Panc1 (cell line): ENCODE data around the gene GNB1. TPM values are rescaled to one million over a fixed set of nuclear protein-coding genes. Genes with fewer than 3 reads are reported as not detected.
A peak's percentile ranks its signal among the peaks of the same experiment; 100 is the strongest.

Experiments
- ATAC-seq: fragments of 200-7000 bp; cut with Tn5 transposase; 2 replicates; pipeline ENCODE4 v1.9.1; 2020; ENCODE audit warnings: mild to moderate bottlenecking, moderate library complexity
- BruUV-seq: library from RNA; stranded (reverse); fragments of 400-500 nt; replicated peaks from 2 replicates; lab custom pipeline; 2021; lab: Mats Ljungman, UMichigan
- CTCF ChIA-PET: fragments of 300-600 bp; sonication (Branson Sonifier 250); formaldehyde crosslinking; loops from one replicate; lab custom pipeline; 2022; ENCODE audit warnings: antibody characterized with exemption; lab: Charles Lee
- POLR2A ChIA-PET: fragments of 300-600 bp; sonication (Branson Sonifier 250); formaldehyde crosslinking; loops from one replicate; lab custom pipeline; 2022; ENCODE audit warnings: antibody characterized with exemption; lab: Charles Lee
- DNase-seq: peaks from one replicate; pipeline ENCODE4 v3.0.0-alpha.2; 2010; ENCODE audit warnings: low read depth, low spot score
- H3K27ac ChIP-seq: 2 replicates; pipeline ENCODE4 v1.5.1; 2011; ENCODE audit warnings: mild to moderate bottlenecking, low read length, inconsistent platforms
- H3K27me3 ChIP-seq: fragments of 200-500 bp; sonication (Bioruptor generic); 2 replicates; pipeline ENCODE4 v1.6.0; 2014; ENCODE audit warnings: low read length, inconsistent platforms; ENCODE audit not compliant: control insufficient read depth, insufficient read depth
- H3K36me3 ChIP-seq: fragments of 200-500 bp; sonication (Bioruptor generic); 2 replicates; pipeline ENCODE4 v1.5.1; 2014; ENCODE audit warnings: inconsistent platforms, mild to moderate bottlenecking, low read length, moderate library complexity; ENCODE audit not compliant: control insufficient read depth, insufficient read depth
- H3K4me1 ChIP-seq: 2 replicates; pipeline ENCODE4 v1.5.1; 2011; ENCODE audit warnings: inconsistent platforms, mild to moderate bottlenecking, low read length, moderate library complexity; ENCODE audit not compliant: control insufficient read depth, insufficient read depth
- H3K4me3 ChIP-seq, 2 experiments: 2 replicates each; pipeline ENCODE4 v1.5.1; 2011 to 2012; ENCODE audit warnings: low read depth in 2 of 2, low read length in 2 of 2, mild to moderate bottlenecking in 2 of 2, inconsistent platforms in 1 of 2, moderate library complexity in 1 of 2
- H3K9me3 ChIP-seq: fragments of 200-500 bp; sonication (Bioruptor generic); 2 replicates; pipeline ENCODE4 v1.5.1; 2014; ENCODE audit warnings: low read depth, mild to moderate bottlenecking, inconsistent platforms, low read length, moderate library complexity; ENCODE audit not compliant: control insufficient read depth, insufficient read depth
- SIN3A ChIP-seq: IDR thresholded peaks from 2 replicates; pipeline ENCODE4 v1.6.1; 2012; ENCODE audit warnings: low read depth, mild to moderate bottlenecking, low read length, moderate library complexity, borderline replicate concordance; ENCODE audit not compliant: insufficient read depth
- in situ Hi-C: cut with HindIII; loops from 2 replicates; pipeline ENCODE4 v1.10.0; 2016; ENCODE audit warnings: low sequenced_read_pairs, low pct_unique_long_range_greater_than_20kb
- intact Hi-C: fragments of 100-400 bp; cut with micrococcal nuclease; formaldehyde crosslinking; loops from one replicate; pipeline ENCODE4 v1.10.0; 2022; ENCODE audit not compliant: unreplicated experiment
- total RNA-seq: library from RNA; stranded (reverse); gene quantifications from one replicate; pipeline ENCODE4 v1.2.1, GENCODE V29; 2021; ENCODE audit not compliant: unreplicated experiment
- TF ChIP-seq, protein P1 (sequence below), 2 experiments: IDR thresholded peaks; 2 replicates each; pipeline ENCODE4 v1.6.1; 2011 to 2012; ENCODE audit warnings: low read depth in 2 of 2, control low read depth in 1 of 2, low read length in 1 of 2, mild to moderate bottlenecking in 1 of 2, moderate library complexity in 1 of 2; ENCODE audit not compliant: insufficient read depth in 1 of 2

GNB1 gene
- total RNA-seq, 1 experiment from 2014 or later: 499 TPM

DNA sequence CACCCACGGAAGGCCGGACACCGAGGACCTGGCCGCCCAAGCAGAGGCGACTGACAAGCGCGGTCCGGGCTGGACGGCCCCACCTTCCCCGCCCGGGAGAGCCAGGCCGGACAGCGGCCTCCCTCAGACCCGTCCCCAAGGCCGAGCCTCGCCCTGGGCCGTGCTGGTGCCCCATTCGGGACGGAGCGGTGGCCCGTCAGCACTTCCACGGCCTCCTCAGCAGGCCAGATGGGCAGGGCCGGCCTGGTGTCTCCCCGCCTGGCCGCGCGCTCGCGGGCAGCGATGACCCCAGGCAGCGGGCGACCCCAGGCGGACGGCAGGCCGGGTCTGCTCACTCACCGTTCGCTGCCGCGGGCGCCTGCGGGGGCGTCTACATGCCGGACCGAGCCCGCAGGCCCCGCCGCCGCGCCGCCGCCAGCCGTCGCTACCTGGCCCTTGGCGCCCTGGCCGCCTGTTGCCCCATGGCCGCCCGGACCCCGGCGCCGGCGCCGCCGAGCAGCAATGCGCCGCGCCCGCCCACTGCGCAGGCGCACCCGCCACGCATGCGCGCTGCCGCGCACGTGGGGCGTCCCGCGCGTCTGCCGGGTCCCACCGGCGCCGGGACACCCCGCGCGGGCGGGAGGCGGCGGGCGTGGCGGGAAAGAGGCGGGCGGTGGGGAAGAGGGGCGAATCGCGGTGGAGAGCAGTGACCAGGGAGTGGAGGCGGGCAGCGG lies 112.8 kb downstream of the GNB1 start, which contains the start of gene NADK:
TSS of gene NADK (minus strand) at position 521 of the 713 bp plus-strand sequence. CDS start 13,064 bp downstream, outside the sequence.
- CTCF ChIA-PET: no interaction called here
- Histone ChIP-seq H3K27ac (peak within 1 kb of the TSS; percentile 90), H3K36me3 (no peaks in the 10 kb centered on the region), H3K4me1 (peaks cover 38% of the 10 kb centered on the region), H3K9me3 (no peaks in the 10 kb centered on the region), H3K27me3 (no peaks in the 10 kb centered on the region), H3K4me3 (peak within 1 kb of the TSS; percentile 62 to 73)
- TF ChIP-seq, protein P1, sequence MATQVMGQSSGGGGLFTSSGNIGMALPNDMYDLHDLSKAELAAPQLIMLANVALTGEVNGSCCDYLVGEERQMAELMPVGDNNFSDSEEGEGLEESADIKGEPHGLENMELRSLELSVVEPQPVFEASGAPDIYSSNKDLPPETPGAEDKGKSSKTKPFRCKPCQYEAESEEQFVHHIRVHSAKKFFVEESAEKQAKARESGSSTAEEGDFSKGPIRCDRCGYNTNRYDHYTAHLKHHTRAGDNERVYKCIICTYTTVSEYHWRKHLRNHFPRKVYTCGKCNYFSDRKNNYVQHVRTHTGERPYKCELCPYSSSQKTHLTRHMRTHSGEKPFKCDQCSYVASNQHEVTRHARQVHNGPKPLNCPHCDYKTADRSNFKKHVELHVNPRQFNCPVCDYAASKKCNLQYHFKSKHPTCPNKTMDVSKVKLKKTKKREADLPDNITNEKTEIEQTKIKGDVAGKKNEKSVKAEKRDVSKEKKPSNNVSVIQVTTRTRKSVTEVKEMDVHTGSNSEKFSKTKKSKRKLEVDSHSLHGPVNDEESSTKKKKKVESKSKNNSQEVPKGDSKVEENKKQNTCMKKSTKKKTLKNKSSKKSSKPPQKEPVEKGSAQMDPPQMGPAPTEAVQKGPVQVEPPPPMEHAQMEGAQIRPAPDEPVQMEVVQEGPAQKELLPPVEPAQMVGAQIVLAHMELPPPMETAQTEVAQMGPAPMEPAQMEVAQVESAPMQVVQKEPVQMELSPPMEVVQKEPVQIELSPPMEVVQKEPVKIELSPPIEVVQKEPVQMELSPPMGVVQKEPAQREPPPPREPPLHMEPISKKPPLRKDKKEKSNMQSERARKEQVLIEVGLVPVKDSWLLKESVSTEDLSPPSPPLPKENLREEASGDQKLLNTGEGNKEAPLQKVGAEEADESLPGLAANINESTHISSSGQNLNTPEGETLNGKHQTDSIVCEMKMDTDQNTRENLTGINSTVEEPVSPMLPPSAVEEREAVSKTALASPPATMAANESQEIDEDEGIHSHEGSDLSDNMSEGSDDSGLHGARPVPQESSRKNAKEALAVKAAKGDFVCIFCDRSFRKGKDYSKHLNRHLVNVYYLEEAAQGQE (IDR thresholded peaks at IDR 0.05; ENCODE audit: insufficient read depth in 1 of 2, low read depth in 2 of 2, low read length in 1 of 2): 0 out of 4 replicates have a peak, but pooled peaks of 1 of the 2 experiments have one; percentile 3
- TF ChIP-seq SIN3A: no peak
- no peak for DNase-seq
- in situ Hi-C loops: no loop called here
- intact Hi-C loops: no loop called here
- BruUV-seq: no TSS peak
- ATAC-seq: peak; percentile 73
- POLR2A ChIA-PET: no interaction called here

DNA sequence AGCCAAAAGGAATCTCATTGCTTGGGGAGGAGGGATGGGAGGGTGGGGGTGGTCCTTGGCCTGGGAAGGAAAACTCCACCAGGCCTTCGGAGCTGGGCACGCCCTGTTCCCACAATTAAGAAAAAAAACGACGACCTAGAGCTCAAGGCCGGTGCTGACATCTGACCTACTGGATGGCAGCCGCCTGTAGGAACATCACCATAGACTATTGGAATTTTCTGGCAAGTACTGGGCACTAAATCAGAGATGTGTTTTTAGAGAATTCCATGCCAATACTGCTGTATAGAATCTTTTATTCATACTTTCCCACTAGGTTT lies 113.3 kb downstream of the GNB1 start:
- peak overlapping the region; percentile 90 for H3K27ac ChIP-seq
- BruUV-seq: no TSS peak
- TF ChIP-seq, protein P1 (IDR thresholded peaks at IDR 0.05; ENCODE audit: insufficient read depth in 1 of 2, low read depth in 2 of 2, low read length in 1 of 2): no peak
- POLR2A ChIA-PET: no interaction called here
- CTCF ChIA-PET: no interaction called here
- ATAC-seq (no peak), DNase-seq (no peak)
- peak overlapping the region; percentile 62 to 73 for H3K4me3 ChIP-seq
- no peaks in the 10 kb centered on the region for H3K27me3 ChIP-seq
- H3K9me3 ChIP-seq: no peaks in the 10 kb centered on the region
- intact Hi-C loops (no loop called here), in situ Hi-C loops (no loop called here)
- H3K4me1 ChIP-seq: peaks cover 32% of the 10 kb centered on the region
- no peaks in the 10 kb centered on the region for H3K36me3 ChIP-seq
